Body of pancreas (tissue), 4 donors: Measurements from ENCODE around the gene YIF1A. TPM values are rescaled to one million over a fixed set of nuclear protein-coding genes. Genes with fewer than 3 reads are reported as not detected.
A peak's percentile ranks its signal among the peaks of the same experiment; 100 is the strongest.
"Not testable (repeated sequence)": the region's sequence is repeated elsewhere in the genome, so short reads cannot be mapped to it uniquely, and the experiment has no call there.

Source experiments
- ATAC-seq: fragments of 150-250 bp; one replicate; pipeline ENCODE4 v1.9.1; 2016
- DNase-seq, 4 donors: peaks; one replicate each; pipeline ENCODE4 v3.0.0-alpha.2; 2019
- H3K27ac ChIP-seq, 4 donors: fragments of 200-600 bp; sonication (generic); 1 replicate in 3 of 4; 2 replicates in 1 of 4; pipeline versions ENCODE4 v1.5.1 to v1.6.1; 2016 to 2019; ENCODE audit warnings: mild to moderate bottlenecking in 1 of 4, mixed read lengths in 1 of 4, moderate library complexity in 1 of 4
- H3K27me3 ChIP-seq, 2 donors: fragments of 200-600 bp; sonication (generic); one replicate each; pipeline ENCODE4 v1.6.0; 2016; ENCODE audit warnings: mild to moderate bottlenecking in 1 of 2
- H3K36me3 ChIP-seq, 2 donors: fragments of 200-600 bp; sonication (generic); replicated peaks in 1 of 2; 2 replicates each; pipeline ENCODE4 v1.5.1; 2016; ENCODE audit warnings: low read depth in 2 of 2; ENCODE audit not compliant: insufficient read depth in 1 of 2
- H3K4me1 ChIP-seq: fragments of 200-600 bp; sonication (generic); one replicate; pipeline ENCODE4 v1.6.0; 2016
- H3K4me3 ChIP-seq, 2 donors: fragments of 200-600 bp; sonication (generic); 1 replicate in 1 of 2; 2 replicates in 1 of 2; pipeline ENCODE4 v1.5.1; 2016 to 2019
- H3K9me3 ChIP-seq, 3 donors: fragments of 200-600 bp; sonication (generic); 1 replicate in 2 of 3; 2 replicates in 1 of 3; pipeline ENCODE4 v1.5.1; 2016
- CTCF ChIP-seq, 7 experiments: fragments of 450-650 bp in 4 of 7; fragments of 200-600 bp in 3 of 7; sonication (generic) in 3 of 7; IDR thresholded peaks; one replicate each; pipeline ENCODE4 v1.5.1; 2016 to 2019; ENCODE audit warnings: antibody characterized with exemption in 7 of 7
- POLR2A ChIP-seq, 3 donors: fragments of 450-650 bp; IDR thresholded peaks; one replicate each; pipeline ENCODE4 v1.6.1; 2016; ENCODE audit warnings: antibody characterized with exemption in 3 of 3, mild to moderate bottlenecking in 2 of 3
- WGBS, 2 donors: methylation state at CpG; one replicate each; pipeline ENCODE4 v1.1.5; 2017; 5-methylcytosine and 5-hydroxymethylcytosine counted together
- intact Hi-C: fragments of 100-400 bp; cut with DNase I; formaldehyde crosslinking; loops from one replicate; pipeline ENCODE4 v1.15.1; 2023
- total RNA-seq, 2 donors: library from RNA; depleted of rRNA; stranded (reverse); fragments of >200 nt; gene quantifications; one replicate each; pipeline ENCODE4 v1.1.0, GENCODE V29; 2016

Gene YIF1A
- total RNA-seq, 2 donors from 2014 or later = 63.6 to 91.6 TPM

- no peaks in the 10 kb centered on the region for H3K27me3 ChIP-seq
- H3K27ac ChIP-seq = peak overlapping the region; percentile 70 to 92 (median 78)
- ATAC-seq (peak; percentile 80), DNase-seq (peak; percentile 98 to 100 (median 98))
- no peaks in the 10 kb centered on the region for H3K9me3 ChIP-seq
- intact Hi-C loops = no loop called here
- WGBS, 2 donors = 4 to 11% methylated on average over 30 to 52 of the region's 52 CpGs
- TF ChIP-seq CTCF (IDR thresholded peaks at IDR 0.05) (peak in 1 of 7 experiments; percentile 10), POLR2A (IDR thresholded peaks at IDR 0.05) (peak in 2 of 3 donors; percentile 48 to 64)
- H3K4me3 ChIP-seq = peak overlapping the region in 1 of 2 donors; percentile 27
- peaks cover 22% of the 10 kb centered on the region for H3K4me1 ChIP-seq
- H3K36me3 ChIP-seq = no peaks in the 10 kb centered on the region
Measured at GRCh38 chr11:66312549-66313320, 23.8 kb upstream of the YIF1A start.

- WGBS, 2 donors = 0 to 1% methylated on average over 29 to 44 of the region's 44 CpGs
- Histone ChIP-seq H3K27ac (peak overlapping the region; percentile 70 to 92 (median 78)), H3K9me3 (no peaks in the 10 kb centered on the region), H3K4me3 (peak overlapping the region in 1 of 2 donors; percentile 27), H3K4me1 (peaks cover 21% of the 10 kb centered on the region), H3K27me3 (no peaks in the 10 kb centered on the region), H3K36me3 (no peaks in the 10 kb centered on the region)
- intact Hi-C loops = no loop called here
- ATAC-seq (peak; percentile 80), DNase-seq (peak; percentile 92 to 97 (median 94))
- peak in 2 of 3 donors; percentile 23 to 49 for TF ChIP-seq POLR2A (IDR thresholded peaks at IDR 0.05)
- peak in 6 of 7 experiments; percentile 79 to 97 (median 89) for TF ChIP-seq CTCF (IDR thresholded peaks at IDR 0.05)
Measured at GRCh38 chr11:66311965-66312548, 23.1 kb upstream of the YIF1A start.

- ATAC-seq = no peak
- intact Hi-C loops = no loop called here
- Histone ChIP-seq H3K36me3 (no peaks in the 10 kb centered on the region), H3K4me1 (peaks cover 21% of the 10 kb centered on the region), H3K27me3 (no peaks in the 10 kb centered on the region), H3K4me3 (no peak overlapping the region), H3K27ac (peak overlapping the region; percentile 70 to 92 (median 78)), H3K9me3 (no peaks in the 10 kb centered on the region)
- 20 to 31% methylated on average over 9 to 26 of the region's 26 CpGs for WGBS, 2 donors
- TF ChIP-seq CTCF (IDR thresholded peaks at IDR 0.05) (peak in 1 of 7 experiments; percentile 89), POLR2A (IDR thresholded peaks at IDR 0.05) (no peak)
- no peak for DNase-seq
Measured at GRCh38 chr11:66311470-66311964, 22.6 kb upstream of the YIF1A start.

GRCh38 chr11:66310803-66311440, 22.0 kb upstream of the YIF1A start:
- H3K9me3 ChIP-seq, H3K27me3 ChIP-seq, H3K36me3 ChIP-seq, H3K27ac ChIP-seq, H3K4me3 ChIP-seq, ATAC-seq, DNase-seq, intact Hi-C loops: not testable (repeated sequence)
- 83 to 88% methylated on average over 18 of the region's 18 CpGs for WGBS, 2 donors
- H3K4me1 ChIP-seq = peaks cover 21% of the 10 kb centered on the region

GRCh38 chr11:66310324-66310723, 21.4 kb upstream of the YIF1A start:
- H3K27me3 ChIP-seq = no peaks in the 10 kb centered on the region
- intact Hi-C loops = no loop called here
- DNase-seq = no peak
- no peak overlapping the region for H3K27ac ChIP-seq
- WGBS, 2 donors = 58% methylated on average over 8 of the region's 8 CpGs
- H3K9me3 ChIP-seq = no peaks in the 10 kb centered on the region
- no peaks in the 10 kb centered on the region for H3K36me3 ChIP-seq
- H3K4me1 ChIP-seq = peaks cover 21% of the 10 kb centered on the region
- H3K4me3 ChIP-seq = no peak overlapping the region
- TF ChIP-seq CTCF (IDR thresholded peaks at IDR 0.05) (no peak), POLR2A (IDR thresholded peaks at IDR 0.05) (no peak)
- ATAC-seq = no peak
